ENCODE data around the gene PRKX.
"Not testable (repeated sequence)": the region's sequence is repeated elsewhere in the genome, so short reads cannot be mapped to it uniquely, and the experiment has no call there.

DNA sequence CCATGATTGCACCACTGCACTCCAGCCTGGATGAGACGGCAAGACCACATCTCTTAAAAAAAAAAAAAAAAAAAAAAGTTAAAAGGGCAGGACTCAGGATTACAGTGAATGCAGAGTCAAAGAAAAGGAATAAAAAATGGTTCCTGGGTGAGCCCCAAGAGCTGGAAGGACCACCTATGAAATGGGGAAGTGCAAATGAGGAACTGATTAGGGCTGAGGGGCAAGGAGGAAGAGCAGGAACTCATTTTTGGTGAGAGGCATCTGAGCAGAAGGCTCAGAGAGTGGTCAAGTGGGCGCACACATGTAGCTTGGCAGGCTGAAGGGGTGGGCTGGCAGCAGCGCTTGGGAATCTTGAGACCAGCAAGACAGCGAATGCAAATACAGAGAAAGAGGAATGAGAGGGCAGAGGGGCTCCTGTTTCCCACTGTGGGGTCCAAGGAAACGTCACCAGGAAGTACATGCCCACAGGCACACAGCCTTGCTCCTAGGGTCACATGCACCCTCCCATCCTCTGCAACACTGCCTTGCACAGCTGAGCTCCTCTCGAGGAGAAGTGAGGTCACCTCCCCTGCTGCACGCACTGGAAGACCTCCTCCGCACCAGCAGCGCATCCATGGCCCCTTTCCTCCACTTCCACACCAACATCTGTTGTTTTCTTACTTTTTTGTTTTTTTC is 49.7 kb downstream of the PRKX start:
- TF ChIP-seq, protein P1, sequence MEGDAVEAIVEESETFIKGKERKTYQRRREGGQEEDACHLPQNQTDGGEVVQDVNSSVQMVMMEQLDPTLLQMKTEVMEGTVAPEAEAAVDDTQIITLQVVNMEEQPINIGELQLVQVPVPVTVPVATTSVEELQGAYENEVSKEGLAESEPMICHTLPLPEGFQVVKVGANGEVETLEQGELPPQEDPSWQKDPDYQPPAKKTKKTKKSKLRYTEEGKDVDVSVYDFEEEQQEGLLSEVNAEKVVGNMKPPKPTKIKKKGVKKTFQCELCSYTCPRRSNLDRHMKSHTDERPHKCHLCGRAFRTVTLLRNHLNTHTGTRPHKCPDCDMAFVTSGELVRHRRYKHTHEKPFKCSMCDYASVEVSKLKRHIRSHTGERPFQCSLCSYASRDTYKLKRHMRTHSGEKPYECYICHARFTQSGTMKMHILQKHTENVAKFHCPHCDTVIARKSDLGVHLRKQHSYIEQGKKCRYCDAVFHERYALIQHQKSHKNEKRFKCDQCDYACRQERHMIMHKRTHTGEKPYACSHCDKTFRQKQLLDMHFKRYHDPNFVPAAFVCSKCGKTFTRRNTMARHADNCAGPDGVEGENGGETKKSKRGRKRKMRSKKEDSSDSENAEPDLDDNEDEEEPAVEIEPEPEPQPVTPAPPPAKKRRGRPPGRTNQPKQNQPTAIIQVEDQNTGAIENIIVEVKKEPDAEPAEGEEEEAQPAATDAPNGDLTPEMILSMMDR (IDR thresholded peaks at IDR 0.05) = not testable (repeated sequence)
- not testable (repeated sequence) for TF ChIP-seq POLR2A, EP300 (IDR thresholded peaks at IDR 0.05)

Measured in ovary (tissue), 3 donors.